PC-3 (cell line): ENCODE measurements around the gene GMDS.

Experiments used
- EZH2 ChIP-seq: fragments of 300-600 bp; sonication (generic); IDR thresholded peaks from one replicate; pipeline ENCODE4 v1.6.1; 2017; ENCODE audit warnings: antibody characterized with exemption, mild to moderate bottlenecking, low read length; ENCODE audit not compliant: unreplicated experiment
- TF ChIP-seq, protein P1 (sequence below): fragments of 300-600 bp; sonication (generic); conservative IDR thresholded peaks from 2 replicates; pipeline ENCODE4 v1.5.1; 2017; ENCODE audit warnings: antibody characterized with exemption, low read depth, mild to moderate bottlenecking, low read length

DNA sequence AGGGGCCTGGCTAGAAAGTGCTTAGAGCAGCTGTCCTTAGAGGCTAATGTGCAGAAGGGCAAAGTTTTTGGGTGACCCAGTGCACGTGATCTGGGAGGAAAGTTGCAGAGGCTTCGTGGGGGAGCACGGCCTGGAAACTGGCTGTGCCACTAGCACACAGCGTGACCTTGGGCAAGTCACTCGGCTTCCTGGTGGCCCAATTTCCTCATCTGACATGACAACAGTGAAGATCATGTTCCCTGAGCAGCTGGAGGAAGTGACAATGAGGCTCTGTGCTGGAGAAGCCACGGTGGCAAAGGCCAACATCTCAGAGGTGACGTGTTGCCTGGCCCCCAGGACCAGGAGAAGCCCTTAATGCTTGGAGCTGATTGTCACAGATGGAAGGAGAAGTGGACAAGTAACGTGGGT is 536.2 kb downstream of the GMDS start:
- TF ChIP-seq, protein P1, sequence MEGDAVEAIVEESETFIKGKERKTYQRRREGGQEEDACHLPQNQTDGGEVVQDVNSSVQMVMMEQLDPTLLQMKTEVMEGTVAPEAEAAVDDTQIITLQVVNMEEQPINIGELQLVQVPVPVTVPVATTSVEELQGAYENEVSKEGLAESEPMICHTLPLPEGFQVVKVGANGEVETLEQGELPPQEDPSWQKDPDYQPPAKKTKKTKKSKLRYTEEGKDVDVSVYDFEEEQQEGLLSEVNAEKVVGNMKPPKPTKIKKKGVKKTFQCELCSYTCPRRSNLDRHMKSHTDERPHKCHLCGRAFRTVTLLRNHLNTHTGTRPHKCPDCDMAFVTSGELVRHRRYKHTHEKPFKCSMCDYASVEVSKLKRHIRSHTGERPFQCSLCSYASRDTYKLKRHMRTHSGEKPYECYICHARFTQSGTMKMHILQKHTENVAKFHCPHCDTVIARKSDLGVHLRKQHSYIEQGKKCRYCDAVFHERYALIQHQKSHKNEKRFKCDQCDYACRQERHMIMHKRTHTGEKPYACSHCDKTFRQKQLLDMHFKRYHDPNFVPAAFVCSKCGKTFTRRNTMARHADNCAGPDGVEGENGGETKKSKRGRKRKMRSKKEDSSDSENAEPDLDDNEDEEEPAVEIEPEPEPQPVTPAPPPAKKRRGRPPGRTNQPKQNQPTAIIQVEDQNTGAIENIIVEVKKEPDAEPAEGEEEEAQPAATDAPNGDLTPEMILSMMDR: no peak
- TF ChIP-seq EZH2: no peak
